ENCODE results near the gene B3GNT8. TPM values are rescaled to one million over a fixed set of nuclear protein-coding genes. Genes with fewer than 3 reads are reported as not detected.

B3GNT8 gene, protein sequence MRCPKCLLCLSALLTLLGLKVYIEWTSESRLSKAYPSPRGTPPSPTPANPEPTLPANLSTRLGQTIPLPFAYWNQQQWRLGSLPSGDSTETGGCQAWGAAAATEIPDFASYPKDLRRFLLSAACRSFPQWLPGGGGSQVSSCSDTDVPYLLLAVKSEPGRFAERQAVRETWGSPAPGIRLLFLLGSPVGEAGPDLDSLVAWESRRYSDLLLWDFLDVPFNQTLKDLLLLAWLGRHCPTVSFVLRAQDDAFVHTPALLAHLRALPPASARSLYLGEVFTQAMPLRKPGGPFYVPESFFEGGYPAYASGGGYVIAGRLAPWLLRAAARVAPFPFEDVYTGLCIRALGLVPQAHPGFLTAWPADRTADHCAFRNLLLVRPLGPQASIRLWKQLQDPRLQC
- 2.7 and 3.5 TPM in 2 replicates for total RNA-seq

GRCh38 chr19:41426952-41427646 is at the start of gene B3GNT8:
Gene B3GNT8 (minus strand): TSS chr19:41427374. CDS start chr19:41426778, 596 bp downstream.

DNA sequence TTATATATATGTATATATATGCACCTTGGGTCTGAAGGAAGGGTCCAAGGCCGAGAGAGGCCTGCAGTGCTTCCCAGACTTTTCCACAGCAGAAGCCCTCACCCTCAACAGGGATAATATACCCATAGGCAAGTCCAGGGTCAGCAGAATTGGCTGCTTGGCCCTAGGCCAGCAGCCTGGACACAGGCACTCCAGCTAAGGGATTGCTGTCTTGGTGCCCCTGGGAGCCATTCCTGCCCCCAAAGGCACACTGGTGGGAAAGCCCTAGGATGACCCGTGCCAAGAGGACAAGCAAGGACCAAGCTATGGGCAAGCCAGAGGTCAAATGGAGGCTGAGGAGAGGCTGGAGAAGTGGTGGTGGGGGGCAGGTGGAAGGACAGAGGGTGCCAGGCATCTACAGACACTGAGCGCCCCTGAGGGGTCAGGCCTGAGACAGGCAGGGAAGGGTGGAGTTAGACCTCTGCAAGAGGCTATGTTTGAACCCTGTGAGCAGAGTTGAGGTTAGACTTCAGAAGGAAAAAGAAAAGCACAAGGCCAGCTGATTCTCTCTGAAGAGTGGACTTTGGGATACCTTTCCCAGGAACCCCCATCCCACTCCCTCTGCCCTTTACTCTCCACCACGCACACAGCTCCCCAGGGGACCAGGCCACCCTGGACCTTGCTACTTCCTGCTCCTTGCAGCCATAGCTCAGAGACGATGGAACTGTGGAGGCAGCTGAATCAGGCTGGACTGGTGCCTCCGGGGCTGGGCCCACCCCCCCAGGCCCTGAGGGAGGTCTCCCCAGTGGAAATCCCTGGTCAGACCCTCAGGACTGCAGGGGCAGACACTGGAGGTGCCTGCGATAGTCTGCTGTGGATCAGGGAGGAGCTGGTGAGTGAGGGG is 15.5 kb upstream of the B3GNT8 start, which contains the start of gene ERICH4:
ERICH4 (plus strand) TSS at position 684 of the 883 bp plus-strand sequence; CDS start at position 698, 14 bp downstream.

DNA sequence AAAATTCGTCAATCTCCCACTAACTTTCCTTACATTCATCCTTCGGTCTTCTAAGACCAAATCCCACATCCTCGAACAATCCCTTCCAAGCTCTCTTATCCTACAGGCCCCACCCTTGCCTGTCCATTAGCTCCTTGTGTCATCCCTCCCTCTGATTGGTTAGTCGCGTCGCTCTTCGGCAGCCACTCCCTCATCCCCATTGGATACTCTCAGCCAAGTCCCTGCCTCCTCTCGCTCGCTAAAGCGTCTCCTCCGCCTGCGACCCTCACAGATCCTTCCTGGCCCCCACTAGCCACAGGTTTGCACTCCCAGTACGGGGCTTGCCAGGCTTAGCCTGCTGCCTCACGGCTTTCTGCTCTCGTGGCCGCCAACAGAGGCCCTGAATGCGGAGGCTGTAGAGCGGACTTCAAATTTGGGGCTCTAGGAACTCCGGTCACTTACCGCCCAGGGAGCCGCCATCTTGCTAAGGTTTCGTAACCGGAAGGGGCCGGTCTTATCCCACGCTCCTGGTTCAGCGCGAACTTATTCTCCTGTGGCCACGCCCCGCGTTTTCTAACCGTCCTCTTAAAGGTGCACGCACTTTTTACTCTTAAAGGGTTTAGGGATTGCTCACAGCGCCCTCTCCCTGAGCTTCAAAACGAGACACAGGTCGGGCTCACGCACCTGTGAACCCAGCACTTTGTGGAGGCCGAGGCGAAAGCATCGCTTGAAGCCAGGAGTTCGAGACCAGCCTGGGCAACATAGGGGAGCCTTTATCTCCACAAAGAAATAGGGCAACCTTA is 12.5 kb upstream of the B3GNT8 start, which contains the start of gene DMAC2:
DMAC2 (minus strand) TSS at position 472 of the 782 bp plus-strand sequence; CDS start at position 459, 13 bp downstream.

GRCh38 chr19:41397086-41398049 is 29.8 kb downstream of the B3GNT8 start, which contains the start of the genes BCKDHA and EXOSC5:
Gene BCKDHA (plus strand): TSS chr19:41397818. CDS start chr19:41397828, 10 bp downstream.
Gene EXOSC5 (minus strand): TSS chr19:41397359. CDS start chr19:41397328, 31 bp downstream.

GRCh38 chr19:41376241-41376997 is 50.8 kb downstream of the B3GNT8 start, which contains the start of gene TMEM91:
Gene TMEM91 (plus strand): TSS chr19:41376533. CDS start chr19:41378310, 1,777 bp downstream.

Other genes starting within 250 kb of the B3GNT8 start
- 0.11 TPM in 1 of 2 replicates, not detected in the other for gene CYP2S1, start 234.2 kb downstream of the B3GNT8 start, total RNA-seq
- 5.2 and 6.7 TPM in 2 replicates for gene AXL, start 208.2 kb downstream of the B3GNT8 start, total RNA-seq
- 46.2 and 65.1 TPM in 2 replicates for gene HNRNPUL1, start 163.0 kb downstream of the B3GNT8 start, total RNA-seq
- 6.2 and 7.1 TPM in 2 replicates for gene CCDC97, start 117.2 kb downstream of the B3GNT8 start, total RNA-seq
- gene TGFB1, start 73.5 kb downstream of the B3GNT8 start, total RNA-seq = 19.6 and 35.2 TPM in 2 replicates
- gene B9D2, start 63.2 kb downstream of the B3GNT8 start, total RNA-seq = 5.9 and 6.4 TPM in 2 replicates
- 4.4 and 4.9 TPM in 2 replicates for gene TMEM91, start 50.8 kb downstream of the B3GNT8 start, total RNA-seq
- gene EXOSC5, start 30.0 kb downstream of the B3GNT8 start, total RNA-seq = 9.1 and 12.9 TPM in 2 replicates
- gene BCKDHA, start 29.6 kb downstream of the B3GNT8 start, total RNA-seq = 34.1 and 43.1 TPM in 2 replicates
- 39.9 and 41.5 TPM in 2 replicates for gene DMAC2, start 12.5 kb upstream of the B3GNT8 start, total RNA-seq
- gene ERICH4, start 15.8 kb upstream of the B3GNT8 start, total RNA-seq = not detected in 2 replicates
- gene CEACAM21, start 148.8 kb upstream of the B3GNT8 start, total RNA-seq = 6.6 and 14.2 TPM in 2 replicates
- not detected in 2 replicates for gene CEACAM4, start 199.7 kb upstream of the B3GNT8 start, total RNA-seq